Astrocyte (in vitro differentiated cells and primary cell): ENCODE data around the gene RFTN1.

Experiments used
- EZH2 ChIP-seq: IDR thresholded peaks from 2 replicates; pipeline ENCODE4 v1.6.1; 2012; ENCODE audit warnings: mild to moderate bottlenecking, low read length, inconsistent platforms; ENCODE audit not compliant: insufficient read depth
- TF ChIP-seq, protein P1 (sequence below): IDR thresholded peaks from 2 replicates; pipeline ENCODE4 v1.5.1; 2011; ENCODE audit warnings: low read depth, mild to moderate bottlenecking, inconsistent platforms, low read length, moderate library complexity; ENCODE audit not compliant: insufficient read depth

DNA sequence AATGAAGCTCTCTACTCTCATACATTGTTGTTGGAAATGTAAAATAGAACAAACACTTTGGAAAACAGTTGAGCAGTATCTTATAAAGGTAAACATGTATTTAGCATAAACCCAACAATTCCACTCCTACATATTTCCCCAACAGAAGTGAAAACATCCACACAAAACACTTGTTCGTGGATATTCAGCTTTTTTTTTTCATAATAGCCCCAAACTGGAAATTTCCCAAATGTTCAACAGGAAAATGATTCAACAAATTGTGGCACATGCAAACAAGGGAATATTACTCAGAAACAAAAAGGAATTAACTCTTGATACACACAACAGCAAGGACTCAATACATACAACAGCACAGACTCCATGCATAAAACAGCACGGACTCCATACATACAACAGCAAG is 28.5 kb downstream of the RFTN1 start:
- TF ChIP-seq, protein P1, sequence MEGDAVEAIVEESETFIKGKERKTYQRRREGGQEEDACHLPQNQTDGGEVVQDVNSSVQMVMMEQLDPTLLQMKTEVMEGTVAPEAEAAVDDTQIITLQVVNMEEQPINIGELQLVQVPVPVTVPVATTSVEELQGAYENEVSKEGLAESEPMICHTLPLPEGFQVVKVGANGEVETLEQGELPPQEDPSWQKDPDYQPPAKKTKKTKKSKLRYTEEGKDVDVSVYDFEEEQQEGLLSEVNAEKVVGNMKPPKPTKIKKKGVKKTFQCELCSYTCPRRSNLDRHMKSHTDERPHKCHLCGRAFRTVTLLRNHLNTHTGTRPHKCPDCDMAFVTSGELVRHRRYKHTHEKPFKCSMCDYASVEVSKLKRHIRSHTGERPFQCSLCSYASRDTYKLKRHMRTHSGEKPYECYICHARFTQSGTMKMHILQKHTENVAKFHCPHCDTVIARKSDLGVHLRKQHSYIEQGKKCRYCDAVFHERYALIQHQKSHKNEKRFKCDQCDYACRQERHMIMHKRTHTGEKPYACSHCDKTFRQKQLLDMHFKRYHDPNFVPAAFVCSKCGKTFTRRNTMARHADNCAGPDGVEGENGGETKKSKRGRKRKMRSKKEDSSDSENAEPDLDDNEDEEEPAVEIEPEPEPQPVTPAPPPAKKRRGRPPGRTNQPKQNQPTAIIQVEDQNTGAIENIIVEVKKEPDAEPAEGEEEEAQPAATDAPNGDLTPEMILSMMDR = no peak
- no peak for TF ChIP-seq EZH2
